CD4-positive, alpha-beta T cell treated with Interleukin-6 for 4 hours (primary cell): ENCODE results near the gene TMEM267.
"Not testable (repeated sequence)": the region's sequence is repeated elsewhere in the genome, so short reads cannot be mapped to it uniquely, and the experiment has no call there.

Experiments
- DNase-seq: peaks from one replicate; pipeline ENCODE4 v3.0.0-alpha.2; 2020; ENCODE audit warnings: mixed read lengths

Gene TMEM267

DNA sequence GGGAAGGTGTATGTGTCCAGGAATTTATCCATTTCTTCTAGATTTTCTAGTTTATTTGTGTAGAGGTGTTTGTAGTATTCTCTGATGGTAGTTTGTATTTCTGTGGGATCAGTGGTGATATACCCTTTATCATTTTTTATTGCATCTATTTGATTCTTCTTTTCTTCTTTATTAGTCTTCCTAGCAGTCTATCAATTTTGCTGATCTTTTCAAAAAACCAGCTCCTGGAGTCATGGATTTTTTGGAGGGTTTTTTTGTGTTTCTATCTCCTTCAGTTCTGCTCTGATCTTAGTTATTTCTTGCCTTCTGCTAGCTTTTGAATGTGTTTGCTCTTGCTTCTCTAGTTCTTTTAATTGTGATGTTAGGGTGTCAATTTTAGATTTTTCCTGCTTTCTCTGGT lies 42.1 kb downstream of the TMEM267 start:
- not testable (repeated sequence) for DNase-seq

DNA sequence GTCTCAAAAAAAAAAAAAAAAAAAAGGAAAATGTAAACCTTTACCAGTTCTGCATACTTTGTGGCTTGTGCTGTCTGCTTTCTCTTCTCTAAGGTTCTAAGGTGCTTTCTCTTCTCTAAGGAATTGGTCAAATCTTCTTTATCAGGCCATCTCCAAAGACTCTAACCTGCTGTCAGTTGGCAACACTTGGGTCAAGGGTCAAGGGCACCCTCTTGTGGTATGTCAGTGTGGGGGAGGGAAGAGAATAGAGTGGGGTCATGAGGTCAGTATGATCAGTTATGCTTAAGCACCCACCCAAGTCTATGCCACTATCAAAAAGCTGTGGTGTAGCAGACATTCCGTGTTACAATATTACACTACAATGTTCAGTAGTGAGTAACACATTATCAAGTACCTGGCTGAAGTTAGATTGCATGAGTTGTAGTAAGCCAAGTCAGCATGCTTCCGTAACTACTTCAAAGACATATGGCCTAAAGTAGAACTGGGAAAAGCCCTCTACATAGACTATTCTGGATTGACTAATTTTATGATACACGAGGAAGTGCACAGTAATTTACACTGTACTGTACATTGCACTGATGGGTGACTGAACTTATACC lies 46.5 kb downstream of the TMEM267 start:
- DNase-seq, result no peak

DNA sequence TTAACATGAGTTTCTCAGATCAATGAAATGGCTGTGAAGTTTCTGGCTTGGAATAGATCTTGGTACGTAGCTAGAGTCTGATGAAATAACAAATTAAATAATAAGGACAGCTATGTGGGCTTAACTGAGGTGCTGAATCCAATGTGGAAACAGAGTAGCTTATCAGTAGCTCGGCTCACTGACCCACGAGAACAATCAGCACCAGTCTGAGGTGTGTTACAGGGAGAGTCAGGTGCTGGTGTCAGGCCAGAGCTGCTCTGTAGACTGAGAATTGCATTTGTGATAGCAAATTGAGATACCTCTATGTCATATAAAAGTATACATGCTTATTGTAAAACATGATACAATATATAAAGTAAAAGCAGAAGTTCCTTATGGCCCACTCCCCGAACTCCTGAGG lies 50.3 kb downstream of the TMEM267 start:
- no peak for DNase-seq

DNA sequence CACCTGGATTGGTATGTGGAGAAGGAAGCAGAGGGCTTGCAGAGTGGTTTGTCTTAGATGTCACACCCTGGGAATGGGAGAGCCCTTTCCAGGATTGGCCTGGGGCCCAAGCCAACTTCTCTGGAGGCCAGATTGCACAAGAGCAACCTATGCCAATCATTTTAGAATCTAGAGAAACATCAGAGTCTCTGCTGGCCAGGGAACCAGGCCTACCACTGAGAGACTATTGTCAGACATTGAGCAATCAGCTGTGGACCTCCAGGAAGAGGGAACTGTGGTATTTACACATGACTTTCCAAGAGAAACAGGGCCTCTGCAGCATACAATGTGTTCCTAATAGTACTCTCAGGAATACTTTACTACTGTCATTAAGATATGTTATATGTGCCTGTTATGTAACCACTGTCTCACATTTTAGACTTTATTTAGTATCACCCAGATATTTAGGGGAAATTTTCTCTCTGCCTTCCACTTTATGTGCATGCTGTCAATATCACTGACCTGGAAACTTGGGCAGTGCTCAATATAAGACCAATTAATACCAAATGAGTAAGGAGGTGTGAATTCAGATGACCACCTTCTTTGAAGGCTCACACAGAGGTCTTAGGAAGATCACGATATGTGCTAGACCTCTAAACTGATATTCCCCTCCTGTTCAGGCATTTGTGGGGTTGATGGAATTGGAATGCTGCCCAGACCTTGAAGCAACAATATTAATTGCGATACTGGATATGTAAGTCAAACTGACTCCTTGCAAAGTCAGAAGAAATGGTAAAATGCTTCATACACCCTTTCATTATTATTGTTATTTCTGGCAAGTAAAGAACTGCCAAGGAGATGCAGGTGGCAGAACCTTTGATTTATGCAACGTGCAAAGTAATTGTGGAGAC lies 50.9 kb downstream of the TMEM267 start:
- no peak for DNase-seq

DNA sequence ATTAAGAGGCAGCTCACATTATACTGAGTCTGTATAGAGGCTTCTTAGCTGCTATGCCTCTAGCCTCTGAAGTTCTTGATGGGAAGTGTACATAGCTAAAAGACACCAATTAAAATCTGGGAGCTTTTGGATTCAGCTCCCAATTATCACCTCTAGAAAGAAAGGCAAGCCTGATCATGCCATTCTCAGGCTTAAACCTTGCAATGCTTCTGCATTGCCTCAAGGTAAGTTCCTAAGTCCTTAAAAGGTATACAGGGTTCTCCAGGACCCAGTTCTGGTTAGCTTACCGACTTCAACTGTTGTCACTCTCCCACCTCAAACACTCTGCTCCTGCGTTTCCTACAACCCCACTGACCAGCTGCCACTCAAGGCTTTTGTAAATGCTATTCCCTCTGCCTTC lies 54.0 kb downstream of the TMEM267 start:
- no peak for DNase-seq

DNA sequence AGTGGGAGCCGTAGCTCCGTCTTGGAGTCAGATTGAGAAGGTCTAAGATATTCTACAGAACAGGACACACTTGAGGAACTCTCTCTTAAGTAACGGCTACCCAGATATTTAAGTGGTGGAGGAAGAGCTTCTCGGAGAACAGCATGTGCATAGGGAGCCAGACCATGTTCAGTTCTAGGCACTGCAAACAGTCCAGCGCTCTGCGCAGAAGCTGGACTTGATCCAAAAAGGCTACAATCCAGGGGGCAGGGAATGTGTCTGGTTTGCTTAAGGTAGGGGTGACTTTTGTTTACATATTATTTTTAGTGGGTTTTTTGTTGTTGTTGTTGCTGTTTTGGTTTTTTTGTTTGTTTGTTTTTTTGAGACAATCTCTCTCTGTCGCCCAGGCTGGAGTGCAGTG lies 54.6 kb downstream of the TMEM267 start:
- no peak for DNase-seq

DNA sequence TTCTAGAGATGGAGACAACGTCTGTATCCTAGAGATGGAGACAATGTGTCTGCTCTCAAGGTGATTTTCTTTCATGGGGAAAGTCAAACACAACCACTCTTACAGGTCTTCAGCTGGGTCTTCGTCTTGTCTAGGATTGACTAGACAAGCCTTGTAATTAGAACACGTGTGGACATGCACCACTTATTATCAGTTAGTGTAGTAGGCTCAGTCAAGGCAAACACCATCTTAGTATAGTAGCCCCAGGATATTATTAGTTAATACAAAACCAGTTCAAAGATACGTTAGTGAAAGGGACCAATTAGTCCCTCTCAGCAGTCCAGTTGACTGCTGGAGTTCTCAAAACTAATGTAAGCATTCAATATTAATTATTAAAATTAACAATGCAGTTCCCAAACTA lies 56.4 kb downstream of the TMEM267 start:
- no peak for DNase-seq

DNA sequence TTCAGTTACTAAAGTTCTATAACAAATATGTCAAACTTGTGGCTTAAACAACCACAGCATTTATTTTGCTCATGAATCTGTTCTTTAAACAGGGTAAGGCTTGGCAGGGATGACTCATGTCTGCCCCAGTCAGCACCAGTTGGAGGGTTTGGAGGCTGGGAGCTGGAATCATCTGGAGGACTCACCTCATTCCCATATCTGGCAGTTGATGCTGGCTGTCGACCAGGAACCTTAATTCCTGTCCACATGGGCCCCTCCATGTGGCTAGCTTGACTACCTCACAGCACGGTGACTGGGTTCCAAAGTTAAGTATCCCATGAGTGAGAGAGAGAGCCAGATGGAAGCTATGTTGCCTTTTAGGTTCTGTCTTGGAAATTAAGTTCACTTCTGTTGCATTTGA lies 57.7 kb downstream of the TMEM267 start:
- no peak for DNase-seq

DNA sequence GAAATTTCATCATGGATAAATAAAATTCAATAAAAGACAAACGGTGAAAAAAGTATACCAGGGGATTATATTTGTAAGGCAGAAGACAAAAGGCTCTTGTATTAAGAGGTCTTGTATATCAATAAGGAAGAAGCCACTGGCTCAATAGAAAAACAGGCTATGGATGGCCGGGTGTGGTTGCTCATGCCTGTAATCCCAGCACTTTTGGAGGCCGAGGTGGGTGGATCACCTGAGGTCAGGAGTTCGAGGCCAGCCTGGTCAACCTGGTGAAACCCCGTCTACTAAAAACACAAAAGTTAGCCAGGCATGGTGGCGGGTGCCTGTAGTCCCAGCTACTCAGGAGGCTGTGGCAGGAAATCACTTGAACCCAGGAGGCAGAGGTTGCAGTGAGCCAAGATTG lies 60.6 kb downstream of the TMEM267 start:
- DNase-seq, result not testable (repeated sequence)

DNA sequence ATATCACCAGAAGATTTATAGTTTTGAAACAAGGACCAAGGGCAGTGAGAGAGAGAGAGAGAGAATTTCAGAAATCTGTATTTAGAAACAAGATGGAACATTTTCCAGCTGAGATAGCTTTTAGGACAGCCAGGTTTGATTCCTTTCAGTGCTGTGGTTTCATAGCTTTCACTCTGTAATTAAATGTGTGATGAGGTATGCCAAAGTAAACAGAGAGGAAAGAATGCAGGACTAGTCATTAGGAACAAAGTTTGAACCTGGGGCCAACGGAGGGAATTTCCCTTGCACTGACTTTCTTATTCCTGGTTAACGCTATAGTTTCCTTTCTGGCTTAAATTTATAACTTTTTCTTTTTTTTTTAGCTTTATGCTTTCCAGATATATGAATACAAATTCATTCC lies 61.5 kb downstream of the TMEM267 start:
- no peak for DNase-seq

DNA sequence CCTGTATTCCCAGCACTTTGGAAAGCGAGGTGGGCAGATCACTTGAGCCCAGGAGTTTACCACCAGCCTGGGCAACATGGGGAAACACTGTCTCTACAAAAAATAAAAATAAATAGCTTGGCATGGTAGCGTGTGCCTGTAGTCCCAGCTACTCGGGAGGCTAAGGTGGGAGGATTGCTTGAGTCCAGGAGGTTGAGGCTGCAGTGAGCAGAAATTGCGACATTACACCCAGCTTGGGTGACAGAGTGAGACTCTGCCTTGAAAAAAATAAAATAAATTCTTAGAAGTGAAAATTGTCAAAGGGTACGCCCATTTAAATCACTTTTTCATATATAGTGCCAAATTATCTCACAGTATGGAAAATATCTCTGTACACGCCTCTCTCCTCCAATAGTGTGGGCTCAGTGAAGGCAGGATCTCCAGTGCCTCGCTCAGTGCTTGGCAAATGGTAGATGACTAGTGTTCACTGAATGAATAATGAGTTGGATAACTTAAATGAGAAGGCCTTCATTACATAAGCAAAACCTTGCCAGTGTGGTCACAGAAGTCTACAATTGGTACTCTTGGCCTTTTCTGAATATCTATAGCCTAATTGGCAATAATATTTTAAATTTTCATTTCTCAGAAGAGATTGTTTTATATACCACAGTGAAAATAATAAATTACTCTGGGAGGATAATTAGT lies 62.1 kb downstream of the TMEM267 start:
- DNase-seq, result no peak

DNA sequence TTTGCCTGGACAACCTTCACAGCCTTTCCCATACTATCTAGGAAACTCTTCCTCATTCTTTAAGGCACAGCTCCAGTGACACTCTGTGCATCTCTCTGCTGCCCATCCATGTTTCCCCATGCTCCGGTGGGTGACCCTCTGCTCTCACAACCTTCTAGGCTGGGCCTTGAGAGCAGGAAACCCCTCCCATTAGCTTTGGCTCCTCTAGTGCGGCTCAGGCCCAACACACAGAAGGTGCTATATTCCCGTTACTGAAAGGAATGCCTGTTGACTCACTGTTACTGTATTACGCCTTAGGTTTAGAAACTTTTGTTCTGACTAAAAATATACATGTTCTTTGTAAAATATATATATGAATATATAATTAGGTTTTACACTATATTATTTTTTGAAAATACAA lies 63.4 kb downstream of the TMEM267 start:
- DNase-seq, result no peak

DNA sequence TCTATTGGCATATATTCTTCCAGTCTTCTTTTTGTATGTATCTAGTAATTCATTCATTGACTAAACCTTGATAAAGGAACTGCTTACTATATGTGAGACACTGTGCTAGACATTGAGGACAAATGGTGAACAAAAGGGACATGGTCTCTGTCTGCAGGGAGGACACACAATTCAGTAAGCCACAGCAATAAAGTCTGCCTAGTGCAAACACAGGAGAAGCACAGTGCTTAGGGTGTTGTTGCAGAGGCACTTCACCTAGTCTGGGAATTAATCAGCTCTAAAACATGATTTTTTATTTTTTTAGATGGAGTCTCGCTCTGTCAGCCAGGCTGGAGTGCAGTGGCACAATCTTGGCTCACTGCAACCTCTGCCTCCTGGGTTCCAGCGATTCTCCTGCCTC lies 65.1 kb downstream of the TMEM267 start:
- no peak for DNase-seq

DNA sequence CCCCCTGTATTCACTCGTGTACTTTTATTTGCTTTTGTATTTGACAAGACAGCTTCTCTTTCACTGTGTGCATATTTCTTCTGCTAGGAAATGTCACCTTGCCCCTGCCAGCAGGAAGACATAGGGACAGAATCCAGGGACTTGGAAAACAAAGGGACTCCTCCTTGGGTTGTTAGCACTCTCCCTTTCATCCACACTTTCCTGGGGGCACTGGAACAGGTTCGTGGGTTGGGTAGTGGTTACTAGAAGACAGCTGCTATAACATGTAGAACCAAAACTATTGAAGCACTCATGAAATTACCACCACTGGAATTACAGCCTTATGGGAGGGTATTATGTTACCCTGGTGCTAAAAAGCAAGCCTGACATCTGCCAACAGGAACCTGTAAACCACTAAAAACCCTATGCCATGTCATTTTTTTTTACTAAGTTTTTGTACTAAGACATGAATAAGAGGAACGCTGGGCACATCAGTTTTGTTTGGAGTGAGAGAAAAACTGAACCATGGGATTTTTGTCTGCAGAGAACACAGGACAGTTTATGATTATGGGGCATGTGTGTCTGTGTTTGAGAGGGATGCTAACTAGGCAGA lies 66.8 kb downstream of the TMEM267 start:
- no peak for DNase-seq

DNA sequence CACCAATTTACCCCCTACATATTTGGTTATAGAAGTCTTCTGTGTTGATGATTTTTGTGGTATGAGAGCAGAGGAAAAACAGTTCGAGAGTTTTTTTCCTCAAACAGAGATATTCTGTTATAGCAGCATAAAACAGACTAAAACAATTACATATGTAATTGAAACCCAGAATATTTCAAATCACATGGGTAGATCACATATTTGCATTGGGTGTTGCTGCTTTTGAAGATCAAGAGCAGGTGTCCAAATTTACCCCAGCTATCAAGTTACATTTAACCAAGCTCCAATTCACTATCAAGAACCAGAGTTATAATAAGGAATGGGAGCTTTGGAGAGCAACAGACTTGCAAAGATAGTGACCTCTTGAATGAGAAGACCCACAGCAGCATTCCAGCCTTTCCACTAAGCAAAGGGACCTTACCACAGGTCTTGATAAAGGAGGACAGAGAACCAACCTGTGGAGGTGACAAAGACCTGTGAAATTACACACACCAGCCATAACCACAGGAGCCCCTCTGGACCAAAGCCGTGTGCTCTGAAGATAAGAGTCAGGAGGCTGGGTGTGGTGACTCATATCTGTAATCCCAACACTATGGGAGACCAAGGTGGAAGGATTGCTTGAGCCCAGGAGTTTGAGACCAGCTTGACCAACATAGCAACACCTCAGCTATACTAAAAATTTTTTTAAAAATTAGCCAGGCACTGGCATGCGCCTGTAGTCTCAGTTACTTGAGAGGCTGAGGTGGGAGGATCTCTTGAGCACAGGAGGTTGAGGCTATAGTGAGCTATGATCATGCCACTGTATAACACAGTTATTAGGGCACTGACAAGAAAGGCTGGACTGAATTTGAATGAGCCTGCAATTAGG lies 67.5 kb downstream of the TMEM267 start:
- no peak for DNase-seq

DNA sequence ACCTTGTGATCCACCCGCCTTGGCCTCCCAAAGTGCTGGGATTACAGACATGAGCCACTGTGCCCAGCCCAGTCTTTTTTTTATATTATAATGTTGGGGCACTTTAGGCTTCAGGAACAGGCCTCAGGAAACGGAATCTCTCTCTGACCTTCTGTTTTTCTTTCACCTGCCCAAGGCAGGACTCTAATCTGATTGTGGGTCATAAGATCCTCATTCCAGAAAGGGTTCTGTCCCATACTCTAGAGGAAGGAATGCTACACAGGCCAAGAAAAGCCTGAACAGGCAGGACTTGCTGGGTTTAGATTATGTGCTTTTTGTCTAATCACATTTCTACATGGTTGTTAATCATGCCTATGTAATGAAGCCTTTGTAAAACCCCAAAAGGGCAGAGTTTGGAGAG lies 69.7 kb downstream of the TMEM267 start:
- no peak for DNase-seq

DNA sequence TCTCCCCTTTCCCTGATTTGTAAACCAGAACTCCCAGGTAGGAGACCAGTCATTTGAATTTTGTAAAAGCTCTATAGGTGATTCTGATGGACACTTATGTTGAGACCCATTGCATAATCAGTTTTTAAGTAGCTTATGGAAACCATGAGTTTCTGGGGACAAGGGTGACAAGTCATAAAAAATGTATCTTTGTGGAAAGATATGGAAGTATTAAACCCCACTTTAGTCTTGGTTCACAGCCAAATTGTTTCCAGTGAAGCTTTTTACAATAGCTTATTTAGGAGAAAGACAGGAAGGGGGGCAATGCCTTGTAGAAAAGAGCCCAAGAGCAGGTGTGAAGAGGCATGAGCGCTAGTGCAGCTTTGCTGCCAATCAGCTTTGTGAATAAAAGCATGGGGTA lies 71.0 kb downstream of the TMEM267 start:
- DNase-seq, result no peak

DNA sequence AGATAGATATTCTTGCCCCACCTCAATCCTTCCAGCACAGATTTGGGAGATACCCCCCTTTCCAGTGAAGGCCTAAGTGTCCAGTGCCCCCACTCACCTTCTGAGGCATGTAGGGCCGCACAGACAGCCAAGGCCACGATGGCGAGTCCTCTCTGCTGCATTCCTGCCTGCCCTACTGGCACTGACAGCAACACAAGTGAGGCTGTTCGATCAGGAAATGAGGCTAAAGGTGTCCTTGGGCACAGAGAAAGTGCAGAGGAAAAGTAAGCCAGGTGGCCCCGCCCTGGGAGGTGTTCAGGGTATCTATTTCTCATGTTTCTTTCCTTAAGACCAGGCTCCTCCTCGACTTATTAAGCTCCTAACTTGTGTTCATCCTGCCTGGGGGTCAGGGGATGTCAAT lies 71.5 kb downstream of the TMEM267 start, which contains the start of gene CCL28:
CCL28 (minus strand) TSS at position 236 of the 400 bp plus-strand sequence; CDS start at position 161, 75 bp downstream.
- no peak for DNase-seq

DNA sequence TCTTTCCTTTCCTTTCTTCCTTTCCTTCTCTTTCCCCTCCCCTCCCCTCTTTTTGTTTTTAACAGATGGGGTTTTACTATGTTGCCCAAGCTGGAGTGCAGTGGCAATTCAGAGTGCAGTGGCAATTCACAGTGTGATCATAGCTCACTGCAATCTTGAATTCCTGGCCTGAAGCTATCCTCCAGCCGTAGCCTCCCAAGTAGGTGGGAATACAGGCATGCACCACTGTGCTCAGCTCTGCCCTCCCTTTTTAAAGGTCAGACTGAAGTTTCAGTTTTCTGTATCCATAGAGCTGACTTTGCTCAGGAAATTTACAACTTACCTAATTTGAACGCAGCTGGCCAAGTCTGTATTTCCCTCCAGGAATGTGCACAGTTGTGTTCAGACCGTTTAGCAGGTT lies 72.2 kb downstream of the TMEM267 start:
- no peak for DNase-seq

DNA sequence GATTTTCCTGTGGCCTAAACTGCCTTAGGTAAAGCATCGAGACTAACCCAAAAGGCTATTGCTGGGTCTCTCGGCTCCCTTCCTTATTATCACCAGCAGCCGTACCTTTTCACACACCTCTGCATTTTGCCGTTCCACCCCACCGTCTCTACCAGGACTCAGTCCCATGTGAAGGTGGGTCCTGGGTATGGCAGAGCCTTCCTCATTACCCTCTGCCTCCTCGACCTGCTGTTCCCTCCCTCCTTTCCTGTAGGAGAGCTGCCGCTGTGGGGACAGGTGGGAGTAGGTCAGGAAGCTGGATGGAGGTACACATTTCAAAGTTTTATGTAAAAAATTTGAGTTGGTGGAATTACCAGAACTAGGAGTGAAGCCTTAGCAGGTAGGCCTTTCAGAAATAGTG lies 73.3 kb downstream of the TMEM267 start:
- no peak for DNase-seq

DNA sequence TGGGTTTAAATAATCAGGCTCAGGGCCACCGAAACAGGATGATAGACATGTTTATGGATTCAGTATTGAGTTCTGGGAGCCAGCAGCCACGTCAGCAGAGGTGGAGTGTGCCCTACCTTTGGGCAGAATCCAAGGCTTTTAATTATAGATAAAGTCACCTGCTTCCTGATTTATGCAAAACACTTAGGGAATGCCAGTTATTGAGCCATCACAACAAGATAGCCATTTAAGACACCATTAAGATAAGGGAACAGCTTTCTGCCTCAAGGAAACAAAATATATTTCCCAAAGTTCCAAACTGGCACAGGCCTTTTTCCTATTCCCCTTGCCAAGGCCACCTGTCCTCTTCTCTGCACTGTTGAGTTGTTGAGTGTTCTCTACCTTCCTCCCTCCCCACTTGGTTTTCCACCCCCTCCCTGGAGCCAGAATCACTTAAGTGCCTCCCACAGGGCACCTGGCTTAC lies 73.8 kb downstream of the TMEM267 start:
- DNase-seq, result no peak

DNA sequence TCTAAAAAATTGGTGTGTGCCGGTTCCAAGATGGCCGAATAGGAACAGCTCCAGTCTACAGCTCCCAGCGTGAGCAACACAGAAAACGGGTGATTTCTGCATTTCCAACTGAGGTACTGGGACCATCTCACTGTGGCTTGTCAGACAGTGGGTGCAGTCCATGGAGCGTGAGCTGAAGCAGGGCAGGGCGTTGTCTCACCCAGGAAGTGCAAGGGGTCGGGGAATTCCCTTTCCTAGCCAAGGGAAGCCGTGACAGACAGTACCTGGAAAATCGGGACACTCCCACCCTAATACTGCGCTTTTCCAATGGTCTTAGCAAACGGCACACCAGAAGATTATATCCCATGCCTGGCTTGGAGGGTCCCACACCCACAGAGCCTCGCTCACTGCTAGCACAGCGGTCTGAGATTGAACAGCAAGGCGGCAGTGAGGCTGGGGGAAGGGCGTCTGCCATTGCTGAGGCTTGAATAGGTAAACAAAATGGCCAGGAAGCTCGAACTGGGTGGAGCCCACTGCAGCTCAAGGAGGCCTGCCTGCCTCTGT lies 81.1 kb downstream of the TMEM267 start:
- not testable (repeated sequence) for DNase-seq
